T-helper 1 cell treated with Interleukin-12 subunit alpha and Interleukin-12 subunit beta and Interleukin-4 antibody, amounts not matched to agents 30 μg/mL and 1 μg/mL, for 36 hours (primary cell): Measurements from ENCODE around the gene ALDH4A1.

ENCODE experiments used
- H3K27ac Mint-ChIP-seq: one replicate; pipeline ENCODE4 v1.8.0; 2021; ENCODE audit warnings: mild to moderate bottlenecking, mixed read lengths
- H3K27me3 Mint-ChIP-seq: one replicate; pipeline ENCODE4 v1.8.0; 2021; ENCODE audit warnings: low read depth, mixed read lengths
- H3K36me3 Mint-ChIP-seq: one replicate; pipeline ENCODE4 v1.8.0; 2021; ENCODE audit warnings: low read depth, mixed read lengths
- H3K4me1 Mint-ChIP-seq: one replicate; pipeline ENCODE4 v1.8.0; 2021; ENCODE audit warnings: low read depth, mixed read lengths
- H3K4me3 Mint-ChIP-seq: one replicate; pipeline ENCODE4 v1.8.0; 2021; ENCODE audit warnings: mild to moderate bottlenecking, moderate library complexity, mixed read lengths
- H3K9me3 Mint-ChIP-seq: one replicate; pipeline ENCODE4 v1.8.0; 2021; ENCODE audit warnings: mixed read lengths

The ALDH4A1 gene

DNA sequence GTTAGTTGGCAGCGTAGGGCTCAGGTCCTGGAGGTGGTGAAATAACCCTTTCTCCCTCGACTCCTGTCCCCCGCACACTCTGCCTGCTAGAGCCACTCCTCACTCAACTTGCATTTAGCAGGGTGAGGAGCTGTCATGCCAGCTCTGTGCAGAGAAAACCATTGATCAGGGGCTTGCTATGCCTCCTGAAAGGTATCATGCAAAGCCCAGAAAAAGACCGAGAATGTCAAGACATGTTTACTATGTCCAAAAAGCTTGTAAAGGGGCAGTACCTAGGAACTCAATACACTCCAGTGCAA lies 18.0 kb downstream of the ALDH4A1 start:
- H3K36me3 Mint-ChIP-seq = no peaks in the 10 kb centered on the region
- no peaks in the 10 kb centered on the region for H3K9me3 Mint-ChIP-seq
- H3K27ac Mint-ChIP-seq = no peak overlapping the region
- no peaks in the 10 kb centered on the region for H3K27me3 Mint-ChIP-seq
- H3K4me3 Mint-ChIP-seq = no peak overlapping the region
- no peaks in the 10 kb centered on the region for H3K4me1 Mint-ChIP-seq

GRCh38 chr1:18883636-18884418 lies 18.5 kb downstream of the ALDH4A1 start:
- H3K4me1 Mint-ChIP-seq = no peaks in the 10 kb centered on the region
- no peak overlapping the region for H3K27ac Mint-ChIP-seq
- H3K9me3 Mint-ChIP-seq = no peaks in the 10 kb centered on the region
- H3K36me3 Mint-ChIP-seq = no peaks in the 10 kb centered on the region
- H3K4me3 Mint-ChIP-seq = no peak overlapping the region
- no peaks in the 10 kb centered on the region for H3K27me3 Mint-ChIP-seq

DNA sequence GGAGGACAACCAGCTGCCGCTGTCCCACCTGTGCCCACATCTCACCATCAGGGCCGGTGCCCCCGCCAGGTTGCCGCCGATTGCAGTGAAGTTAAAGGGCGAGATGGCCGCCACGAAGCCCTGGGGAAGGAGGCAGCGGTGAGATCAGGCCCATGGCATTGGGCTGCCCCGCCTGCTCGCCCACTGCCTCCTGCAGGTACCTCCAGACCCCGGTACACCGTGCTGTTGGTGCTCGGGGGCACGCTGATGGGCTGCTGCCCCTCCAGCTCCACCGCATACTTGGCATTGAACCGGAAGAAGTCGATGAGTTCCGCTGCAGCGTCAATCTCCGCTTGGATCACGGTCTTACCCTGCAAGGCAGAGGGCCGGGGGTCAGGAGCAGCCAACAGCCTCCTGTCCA lies 19.3 kb downstream of the ALDH4A1 start:
- Mint-ChIP-seq H3K4me1 (no peaks in the 10 kb centered on the region), H3K27me3 (no peaks in the 10 kb centered on the region), H3K9me3 (no peaks in the 10 kb centered on the region), H3K36me3 (no peaks in the 10 kb centered on the region), H3K4me3 (no peak overlapping the region), H3K27ac (no peak overlapping the region)

- Mint-ChIP-seq H3K4me3 (no peak overlapping the region), H3K27ac (no peak overlapping the region), H3K27me3 (no peaks in the 10 kb centered on the region), H3K36me3 (no peaks in the 10 kb centered on the region), H3K9me3 (no peaks in the 10 kb centered on the region), H3K4me1 (no peaks in the 10 kb centered on the region)
Measured at GRCh38 chr1:18882486-18882885, 19.9 kb downstream of the ALDH4A1 start.

GRCh38 chr1:18881642-18882431 lies 20.5 kb downstream of the ALDH4A1 start:
- H3K27me3 Mint-ChIP-seq = no peaks in the 10 kb centered on the region
- no peak overlapping the region for H3K27ac Mint-ChIP-seq
- no peaks in the 10 kb centered on the region for H3K36me3 Mint-ChIP-seq

GRCh38 chr1:18881164-18881563 lies 21.2 kb downstream of the ALDH4A1 start:
- no peaks in the 10 kb centered on the region for H3K4me1 Mint-ChIP-seq
- H3K27ac Mint-ChIP-seq = no peak overlapping the region
- no peaks in the 10 kb centered on the region for H3K27me3 Mint-ChIP-seq
- H3K9me3 Mint-ChIP-seq = no peaks in the 10 kb centered on the region
- H3K36me3 Mint-ChIP-seq = no peaks in the 10 kb centered on the region
- H3K4me3 Mint-ChIP-seq = no peak overlapping the region

More at GRCh38 chr1:18881642-18882431, 20.5 kb downstream of the ALDH4A1 start:
- Mint-ChIP-seq H3K4me3 (no peak overlapping the region), H3K4me1 (no peaks in the 10 kb centered on the region), H3K9me3 (no peaks in the 10 kb centered on the region)

DNA sequence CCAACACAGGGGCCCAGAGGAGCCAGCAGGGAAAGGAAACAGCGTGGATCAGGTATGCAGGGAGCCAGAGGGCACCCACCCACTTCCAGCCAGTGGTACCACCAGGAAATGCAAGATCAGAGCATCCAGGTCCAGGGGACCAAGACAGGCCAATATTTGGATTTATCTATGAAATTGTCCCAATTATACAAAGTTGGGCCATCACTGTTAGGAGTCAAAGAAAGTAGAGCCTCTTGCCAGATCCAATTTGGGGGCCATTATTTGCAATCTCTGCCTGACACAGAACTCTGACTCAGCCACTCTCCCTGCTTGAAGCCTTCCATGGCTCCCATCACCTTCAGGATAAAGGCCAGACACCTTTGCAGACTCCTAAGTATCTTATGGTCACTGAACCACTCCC lies 21.8 kb downstream of the ALDH4A1 start:
- Mint-ChIP-seq H3K27me3 (no peaks in the 10 kb centered on the region), H3K4me1 (no peaks in the 10 kb centered on the region), H3K9me3 (no peaks in the 10 kb centered on the region), H3K4me3 (no peak overlapping the region), H3K27ac (no peak overlapping the region), H3K36me3 (no peaks in the 10 kb centered on the region)

- no peaks in the 10 kb centered on the region for H3K27me3 Mint-ChIP-seq
- H3K27ac Mint-ChIP-seq = no peak overlapping the region
- H3K4me3 Mint-ChIP-seq = no peak overlapping the region
- H3K36me3 Mint-ChIP-seq = no peaks in the 10 kb centered on the region
- no peaks in the 10 kb centered on the region for H3K4me1 Mint-ChIP-seq
- H3K9me3 Mint-ChIP-seq = no peaks in the 10 kb centered on the region
Measured at GRCh38 chr1:18879791-18880309, 22.5 kb downstream of the ALDH4A1 start.

DNA sequence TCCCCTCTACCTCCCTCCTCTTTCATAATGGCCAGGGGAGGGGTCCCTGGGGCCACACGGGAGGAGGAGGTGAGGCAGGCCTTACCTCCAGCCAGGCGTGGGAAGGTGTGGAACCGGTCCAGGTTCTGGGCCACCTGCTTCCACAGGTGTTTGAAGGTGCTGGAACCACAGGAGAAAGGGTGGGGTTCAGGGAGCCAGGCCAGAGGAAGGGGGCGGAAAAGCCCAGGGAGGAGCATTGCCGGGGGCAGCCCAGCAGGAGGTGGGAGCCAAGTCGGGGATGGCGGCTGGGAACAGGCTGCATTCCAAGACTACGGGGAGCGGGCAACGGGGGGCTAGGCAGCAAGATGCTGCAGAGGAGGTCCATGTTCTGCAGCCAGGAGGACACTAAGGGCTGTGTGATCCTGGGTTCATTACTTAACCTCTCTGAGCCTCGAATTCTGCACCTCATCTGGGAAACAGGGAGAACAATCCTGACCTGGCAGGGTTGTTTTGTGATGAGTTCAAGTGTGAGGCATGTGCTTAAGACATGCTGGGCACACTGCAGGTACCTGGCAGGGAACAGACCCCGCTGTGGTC lies 23.1 kb downstream of the ALDH4A1 start:
- H3K4me3 Mint-ChIP-seq = no peak overlapping the region
- H3K4me1 Mint-ChIP-seq = no peaks in the 10 kb centered on the region
- no peaks in the 10 kb centered on the region for H3K36me3 Mint-ChIP-seq

GRCh38 chr1:18878538-18879214 lies 23.7 kb downstream of the ALDH4A1 start:
- H3K4me3 Mint-ChIP-seq = no peak overlapping the region

More for the DNA sequence above, 23.1 kb downstream of the ALDH4A1 start:
- Mint-ChIP-seq H3K9me3 (no peaks in the 10 kb centered on the region), H3K27me3 (no peaks in the 10 kb centered on the region), H3K27ac (no peak overlapping the region)

GRCh38 chr1:18877282-18877681 lies 25.1 kb downstream of the ALDH4A1 start:
- no peak overlapping the region for H3K4me3 Mint-ChIP-seq
- H3K36me3 Mint-ChIP-seq = no peaks in the 10 kb centered on the region
- H3K27me3 Mint-ChIP-seq = no peaks in the 10 kb centered on the region
- H3K4me1 Mint-ChIP-seq = no peaks in the 10 kb centered on the region
- no peaks in the 10 kb centered on the region for H3K9me3 Mint-ChIP-seq
- H3K27ac Mint-ChIP-seq = no peak overlapping the region

More at GRCh38 chr1:18878538-18879214, 23.7 kb downstream of the ALDH4A1 start:
- H3K4me1 Mint-ChIP-seq = no peaks in the 10 kb centered on the region
- H3K27ac Mint-ChIP-seq = no peak overlapping the region
- no peaks in the 10 kb centered on the region for H3K36me3 Mint-ChIP-seq
- H3K9me3 Mint-ChIP-seq = no peaks in the 10 kb centered on the region
- no peaks in the 10 kb centered on the region for H3K27me3 Mint-ChIP-seq

- Mint-ChIP-seq H3K4me3 (no peak overlapping the region), H3K9me3 (no peaks in the 10 kb centered on the region), H3K27ac (no peak overlapping the region), H3K27me3 (no peaks in the 10 kb centered on the region), H3K4me1 (no peaks in the 10 kb centered on the region), H3K36me3 (no peaks in the 10 kb centered on the region)
Measured at GRCh38 chr1:18876210-18876609, 26.1 kb downstream of the ALDH4A1 start.

- Mint-ChIP-seq H3K9me3 (no peaks in the 10 kb centered on the region), H3K36me3 (no peaks in the 10 kb centered on the region), H3K27me3 (no peaks in the 10 kb centered on the region), H3K27ac (no peak overlapping the region), H3K4me1 (no peaks in the 10 kb centered on the region), H3K4me3 (no peak overlapping the region)
Measured at GRCh38 chr1:18875796-18876128, 26.6 kb downstream of the ALDH4A1 start.

- H3K27me3 Mint-ChIP-seq = no peaks in the 10 kb centered on the region
- H3K4me1 Mint-ChIP-seq = no peaks in the 10 kb centered on the region
- no peaks in the 10 kb centered on the region for H3K9me3 Mint-ChIP-seq
- no peak overlapping the region for H3K27ac Mint-ChIP-seq
- no peak overlapping the region for H3K4me3 Mint-ChIP-seq
- no peaks in the 10 kb centered on the region for H3K36me3 Mint-ChIP-seq
Measured at GRCh38 chr1:18875107-18875795, 27.1 kb downstream of the ALDH4A1 start.
